Forelimb muscle (tissue), 1 donor: Measurements from ENCODE around the gene SPON1. TPM values are rescaled to one million over a fixed set of nuclear protein-coding genes. Genes with fewer than 3 reads are reported as not detected.
"Not testable (repeated sequence)": the region's sequence is repeated elsewhere in the genome, so short reads cannot be mapped to it uniquely, and the experiment has no call there.

Source experiments
- DNase-seq: peaks from one replicate; pipeline ENCODE4 v3.0.0-alpha.2; 2013; ENCODE audit warnings: low read depth
- polyA plus RNA-seq: library from polyadenylated mRNA; unstranded; fragments of 120-200 nt; gene quantifications from one replicate; pipeline ENCODE4 v1.2.1, GENCODE V29; 2013; ENCODE audit not compliant: insufficient read length

The SPON1 gene
- polyA plus RNA-seq, 1 donor = 18.9 TPM

GRCh38 chr11:13983081-13983751, 20.7 kb downstream of the SPON1 start:
- no peak for DNase-seq

- DNase-seq = no peak
Observed at GRCh38 chr11:13984616-13985450, 22.3 kb downstream of the SPON1 start.

DNA sequence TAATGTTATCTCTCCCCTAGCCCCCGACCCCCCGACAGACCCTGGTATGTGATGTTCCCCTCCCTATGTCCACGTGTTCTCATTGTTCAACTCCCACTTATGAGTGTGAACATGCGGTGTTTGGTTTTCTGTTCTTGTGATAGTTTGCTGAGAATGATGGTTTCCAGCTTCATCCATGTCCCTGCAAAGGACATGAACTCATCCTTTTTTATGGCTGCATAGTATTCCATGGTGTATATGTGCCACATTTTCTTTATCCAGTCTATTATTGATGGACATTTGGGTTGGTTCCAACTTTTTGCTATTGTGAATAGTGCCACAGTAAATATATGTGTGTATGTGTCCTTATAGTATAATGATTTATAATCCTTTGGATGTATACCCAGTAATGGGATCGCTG, 24.2 kb downstream of the SPON1 start:
- not testable (repeated sequence) for DNase-seq

DNA sequence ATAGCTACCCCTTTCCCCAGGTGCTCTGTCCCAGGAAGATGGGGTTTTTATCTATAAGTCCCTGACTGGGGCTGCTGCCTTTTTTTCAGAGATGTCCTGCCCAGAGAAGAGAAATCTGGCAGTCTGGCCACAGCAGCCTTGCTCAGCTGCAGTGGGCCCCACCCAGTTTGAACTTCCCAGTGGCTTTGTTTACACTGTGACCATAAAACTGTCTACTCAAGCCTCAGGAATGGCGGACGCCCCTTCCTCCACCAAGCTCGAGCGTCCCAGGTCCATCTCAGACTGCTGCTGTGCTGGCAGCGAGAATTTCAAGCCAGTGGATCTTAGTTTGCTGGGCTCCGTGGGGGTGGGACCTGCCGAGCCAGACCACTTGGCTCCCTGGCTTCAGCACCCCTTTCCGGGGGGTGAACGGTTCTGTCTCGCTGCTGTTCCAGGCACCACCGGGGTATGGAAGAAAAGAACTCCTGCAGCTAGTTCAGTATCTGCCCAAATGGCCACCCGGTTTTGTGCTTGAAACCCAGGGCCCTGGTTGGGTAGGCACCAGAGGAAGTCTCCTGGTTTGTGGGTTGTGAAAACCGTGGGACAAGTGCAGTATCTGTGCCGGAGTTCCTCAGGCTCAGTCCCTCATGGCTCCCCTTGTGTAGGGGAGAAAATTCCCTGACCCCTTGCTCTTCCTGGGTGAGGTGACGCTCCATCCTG, 29.8 kb downstream of the SPON1 start:
- DNase-seq = not testable (repeated sequence)

DNA sequence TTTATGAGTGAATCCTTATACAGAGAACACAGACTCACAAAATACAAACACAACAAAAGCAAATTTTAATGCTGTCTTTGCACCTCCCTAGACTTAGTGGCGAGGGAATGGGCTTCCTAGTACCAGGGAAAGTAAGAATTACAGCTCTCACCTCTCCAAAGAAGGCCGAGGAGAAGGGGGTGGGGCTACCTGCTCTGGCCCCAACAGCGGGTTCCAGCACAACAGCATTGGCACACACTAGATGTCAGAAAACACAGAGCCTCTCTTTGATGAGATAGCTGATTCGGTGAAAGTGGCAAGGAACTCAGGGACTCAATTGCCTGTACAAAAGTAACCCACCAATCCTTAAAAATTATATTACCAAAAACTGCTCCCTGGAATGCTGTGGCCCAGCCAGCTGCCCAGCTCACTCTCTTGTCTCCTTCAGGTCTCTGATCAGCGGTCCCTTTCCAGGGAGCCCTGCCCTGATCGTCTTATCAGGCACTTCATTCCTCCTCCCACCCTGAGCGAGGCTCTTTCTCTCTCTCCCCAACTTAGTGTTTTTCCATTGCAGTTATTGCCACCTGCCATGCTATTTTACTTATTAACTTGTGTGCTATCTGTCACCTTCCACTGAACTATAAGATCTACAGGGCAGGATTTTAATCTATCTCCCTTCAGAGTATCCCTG, 30.7 kb downstream of the SPON1 start:
- no peak for DNase-seq

DNA sequence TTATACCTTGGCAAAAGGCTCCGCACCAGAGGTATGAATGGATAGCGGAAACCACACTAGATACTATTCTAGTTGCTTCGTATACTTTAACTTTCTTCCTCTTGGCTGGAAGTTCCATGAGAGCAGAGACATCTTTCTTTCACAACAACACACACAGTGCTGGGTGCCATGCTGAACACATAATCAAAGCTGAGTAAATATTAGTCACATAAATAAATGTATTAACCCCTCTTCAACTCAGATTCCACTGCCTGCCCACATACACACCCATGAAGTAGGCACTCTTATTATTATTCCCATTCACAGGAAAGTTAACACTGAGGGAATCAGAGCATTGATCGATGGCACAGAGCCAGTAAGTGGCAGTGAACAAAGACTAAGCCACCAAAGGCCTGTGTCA, 35.4 kb downstream of the SPON1 start:
- DNase-seq = no peak

DNA sequence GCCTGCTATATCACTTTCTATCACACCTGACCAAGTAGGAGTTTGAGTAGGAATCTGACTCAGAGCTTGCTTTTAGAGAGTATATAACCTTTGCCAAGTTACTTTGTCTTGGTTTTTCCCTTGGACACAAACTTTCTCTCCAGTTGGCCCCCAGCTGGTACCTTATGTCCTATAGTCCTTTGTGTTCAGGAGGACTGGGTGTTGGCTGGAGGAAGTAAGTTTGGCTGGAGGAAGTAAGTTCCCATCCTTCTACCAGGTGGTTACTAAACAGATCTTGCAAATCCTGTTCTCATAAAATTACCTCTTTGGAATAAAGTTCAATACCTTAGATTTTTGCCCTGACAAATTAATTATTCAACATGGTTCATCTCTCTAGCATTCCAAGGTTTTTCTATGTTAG, 37.2 kb downstream of the SPON1 start:
- no peak for DNase-seq

- DNase-seq = no peak
Observed at GRCh38 chr11:14001597-14001996, 39.1 kb downstream of the SPON1 start.

GRCh38 chr11:14007566-14007965, 45.0 kb downstream of the SPON1 start:
- no peak for DNase-seq

DNA sequence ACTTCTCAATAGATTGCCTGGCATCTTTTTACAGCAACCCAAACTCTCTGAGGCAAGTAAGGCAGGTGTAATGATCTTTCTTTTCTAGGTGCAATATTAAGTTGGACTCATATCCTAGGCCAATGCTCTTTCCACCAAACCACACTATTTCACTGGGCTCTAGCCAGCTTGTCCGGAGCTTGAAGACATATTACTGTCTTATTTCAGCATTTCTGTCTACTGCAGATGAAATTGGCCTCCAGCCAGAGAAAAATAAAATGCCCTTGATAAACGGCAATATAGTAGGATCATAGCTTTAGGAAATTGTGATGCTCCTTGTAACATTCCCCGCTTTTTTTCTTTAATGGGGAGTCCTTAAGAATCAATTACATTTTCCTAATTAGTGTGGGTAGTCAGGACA, 48.1 kb downstream of the SPON1 start:
- DNase-seq = no peak

DNA sequence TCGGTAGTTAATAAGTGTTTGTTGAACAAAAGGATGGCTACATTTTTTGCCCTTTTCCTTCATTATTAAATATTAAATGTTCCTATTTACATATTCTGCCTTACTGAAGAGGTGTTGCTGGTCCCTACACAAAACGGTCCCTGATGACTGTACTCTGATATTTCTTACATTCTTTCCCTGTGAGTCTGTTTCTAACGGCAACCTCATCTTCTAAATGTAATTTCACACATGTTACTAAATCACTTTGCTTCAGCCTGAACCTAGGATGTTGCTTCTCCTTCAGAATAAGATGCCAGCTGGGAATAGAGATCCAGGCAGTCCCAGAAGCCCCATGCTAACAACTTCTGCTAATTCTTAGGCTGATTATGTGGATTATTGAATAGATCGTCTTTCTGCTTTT, 50.3 kb downstream of the SPON1 start:
- DNase-seq = no peak

DNA sequence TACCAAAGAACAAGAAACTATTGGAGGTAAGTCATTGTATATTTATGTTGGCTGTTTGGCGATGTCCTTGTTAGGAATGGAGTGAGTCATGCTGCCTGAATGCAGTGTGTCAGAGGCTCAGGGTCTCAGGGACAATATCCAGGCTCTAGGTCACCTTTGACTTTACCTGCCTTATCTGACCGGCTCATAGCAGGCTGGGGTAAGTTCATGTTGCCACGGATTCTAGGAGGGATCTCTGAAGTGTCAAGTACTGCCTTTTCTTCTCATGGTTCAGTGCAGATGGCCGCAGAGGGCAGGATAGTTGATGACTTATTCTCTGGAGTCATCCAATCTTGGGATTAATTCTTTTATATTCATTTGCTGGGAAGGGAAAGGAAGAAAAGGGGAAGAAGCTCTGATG, 53.2 kb downstream of the SPON1 start:
- no peak for DNase-seq

DNA sequence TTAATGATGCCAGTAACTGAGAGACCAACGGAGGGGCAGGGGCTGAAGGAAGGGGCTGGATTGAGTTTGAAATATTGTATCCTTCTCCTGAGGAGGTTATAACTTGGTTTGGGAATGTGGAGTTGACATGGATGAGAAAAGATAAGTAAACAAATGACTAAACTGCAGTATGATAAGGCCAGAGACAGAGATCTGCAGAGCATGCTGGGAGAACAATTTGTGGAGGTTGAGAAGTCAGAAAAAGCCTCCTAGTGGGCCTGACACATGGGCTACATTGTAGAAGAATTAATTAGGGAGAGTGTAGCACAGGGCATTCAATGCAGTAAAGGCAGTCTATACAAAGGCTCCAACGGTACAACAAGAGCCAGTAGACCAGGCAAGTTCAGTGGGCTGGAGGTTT, 55.9 kb downstream of the SPON1 start:
- no peak for DNase-seq

DNA sequence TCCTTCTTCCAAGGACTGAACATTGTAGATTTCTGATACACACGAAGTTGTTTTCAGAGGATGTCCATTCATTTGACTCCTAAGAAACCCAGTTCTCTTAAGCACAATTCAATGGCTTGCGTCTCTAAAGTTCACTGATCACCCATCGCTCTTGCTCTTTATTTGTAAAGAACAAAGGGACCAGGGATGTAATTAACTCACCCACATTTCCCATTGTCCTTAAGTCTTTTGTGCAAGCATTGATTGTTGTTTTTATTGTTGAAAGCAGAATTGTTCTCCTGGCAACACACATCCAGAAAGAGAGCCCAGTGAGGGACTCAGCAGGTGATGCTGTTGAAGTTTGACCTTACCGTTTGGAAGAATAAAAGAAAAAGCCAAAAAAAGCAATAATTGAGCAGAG, 59.2 kb downstream of the SPON1 start:
- DNase-seq = no peak

GRCh38 chr11:14022251-14022650, 59.7 kb downstream of the SPON1 start:
- DNase-seq = no peak

GRCh38 chr11:14022821-14023220, 60.3 kb downstream of the SPON1 start:
- no peak for DNase-seq

DNA sequence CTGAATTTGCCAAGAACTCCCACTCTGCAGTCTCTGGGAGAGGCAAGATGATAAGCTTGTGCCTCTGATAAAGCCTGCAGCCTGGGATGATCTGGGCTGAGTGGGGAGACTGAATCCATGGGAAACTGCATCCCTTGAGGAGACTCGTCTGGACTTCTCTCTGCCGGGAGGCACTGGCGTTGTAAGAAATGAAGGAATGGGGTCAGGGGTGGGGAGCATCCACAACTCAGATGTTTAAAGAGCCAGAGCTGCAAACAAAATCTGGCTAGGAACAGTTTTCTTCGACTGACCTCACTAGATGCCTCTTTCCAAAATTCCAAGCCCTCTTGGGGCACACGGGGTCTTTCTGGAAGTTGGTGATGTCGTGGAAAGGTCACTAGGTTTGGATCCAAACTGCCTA, 64.4 kb downstream of the SPON1 start:
- DNase-seq = no peak

DNA sequence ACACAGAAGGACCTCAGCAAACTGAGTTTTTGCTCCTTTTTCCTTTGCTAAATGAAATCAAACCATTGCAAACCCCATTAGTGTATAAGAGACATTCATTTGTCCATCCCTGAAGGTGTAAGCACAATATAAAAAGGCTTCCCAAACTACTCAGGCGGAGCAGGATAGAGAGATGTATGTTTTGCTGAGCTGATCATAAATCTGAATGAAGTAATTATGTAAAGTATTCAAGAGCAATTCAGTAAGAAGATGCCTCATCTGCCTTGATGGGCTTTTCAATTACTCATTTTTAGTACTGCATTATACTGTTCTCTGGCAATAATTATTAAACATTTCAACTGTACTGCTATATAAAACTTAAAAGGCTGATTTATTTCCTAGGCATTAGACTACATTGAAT, 65.0 kb downstream of the SPON1 start:
- DNase-seq = no peak

- DNase-seq = no peak
Observed at GRCh38 chr11:14029440-14029839, 66.9 kb downstream of the SPON1 start.

DNA sequence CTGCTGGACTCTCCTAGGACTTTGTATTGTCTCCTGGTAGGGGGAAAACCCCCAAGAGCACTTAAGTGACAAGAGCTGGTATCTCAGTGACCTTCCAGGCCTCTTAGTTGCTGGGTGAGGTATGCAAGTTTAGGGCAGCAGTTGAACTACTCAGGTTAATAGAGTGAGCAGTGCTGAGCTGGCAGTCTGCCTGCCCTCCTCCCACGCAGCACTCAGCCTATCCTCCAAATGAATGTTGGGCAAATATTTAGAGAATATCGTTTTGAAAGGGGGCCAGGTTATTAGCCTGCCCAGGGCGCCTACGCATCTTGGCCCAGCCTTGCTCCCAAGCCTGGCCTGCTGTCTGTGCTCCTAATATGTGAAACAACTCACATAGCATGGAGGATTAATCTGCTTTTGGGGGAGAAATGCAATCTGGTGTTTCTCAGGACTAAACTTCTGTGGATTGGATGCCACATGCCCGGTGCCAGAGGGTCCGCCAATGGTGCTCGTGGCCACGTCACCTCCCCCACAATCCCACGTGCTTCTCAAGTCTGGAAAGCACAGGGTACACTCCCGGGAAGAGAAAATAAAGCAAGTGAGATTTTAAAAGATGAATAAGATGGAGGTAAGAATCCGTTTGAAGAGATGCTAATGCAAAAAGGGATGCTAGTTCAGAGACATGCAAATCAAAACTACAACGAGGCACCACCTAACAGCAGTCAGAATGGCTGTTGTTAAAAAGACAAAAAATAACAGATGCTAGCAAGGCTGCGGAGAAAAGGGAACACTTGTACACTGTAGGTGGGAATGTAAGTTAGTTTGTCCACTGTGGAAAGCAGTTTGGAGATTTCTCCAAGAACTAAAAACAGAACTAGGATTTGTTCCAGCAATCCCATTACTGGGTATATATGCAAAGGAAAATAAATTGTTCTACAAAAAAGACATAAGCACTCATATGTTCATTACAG, 67.7 kb downstream of the SPON1 start:
- DNase-seq = no peak

DNA sequence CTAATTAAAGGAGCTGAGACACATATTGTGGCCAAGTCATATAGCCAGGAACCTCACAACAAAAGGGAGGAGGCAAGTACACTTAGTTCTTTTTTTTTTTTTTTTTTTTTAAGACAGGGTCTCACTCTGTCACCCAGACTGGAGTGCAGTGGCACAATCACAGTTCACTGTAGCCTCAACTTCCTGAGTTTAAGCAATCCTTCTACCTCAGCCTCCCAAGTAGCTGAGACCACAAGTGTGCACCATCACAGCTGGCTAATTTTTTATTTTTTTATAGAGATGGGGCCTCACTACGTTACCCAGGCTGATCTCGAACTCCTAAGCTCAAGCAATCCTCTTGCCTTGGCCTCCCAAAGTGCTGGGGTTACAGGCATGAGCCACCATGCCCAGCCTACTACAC, 73.0 kb downstream of the SPON1 start:
- DNase-seq = not testable (repeated sequence)
